Transverse colon (tissue), 4 donors: ENCODE results near the gene STX7. TPM values are rescaled to one million over a fixed set of nuclear protein-coding genes. Genes with fewer than 3 reads are reported as not detected.

ENCODE experiments used
- DNase-seq: peaks from one replicate; pipeline ENCODE4 v3.0.0-alpha.2; 2019
- H3K27ac ChIP-seq, 4 donors: fragments of 200-600 bp; sonication (generic); 2 replicates each; pipeline ENCODE4 v1.5.1; 2016 to 2018; ENCODE audit warnings: inconsistent platforms in 4 of 4
- H3K27me3 ChIP-seq: fragments of 200-600 bp; sonication (generic); 2 replicates; pipeline ENCODE4 v1.5.1; 2017; ENCODE audit warnings: inconsistent platforms
- H3K36me3 ChIP-seq, 4 donors: fragments of 200-600 bp; sonication (generic); 2 replicates each; pipeline ENCODE4 v1.5.1; 2017 to 2019; ENCODE audit warnings: inconsistent platforms in 4 of 4
- H3K4me1 ChIP-seq, 4 donors: fragments of 200-600 bp; sonication (generic); 2 replicates each; pipeline ENCODE4 v1.5.1; 2017 to 2020; ENCODE audit warnings: inconsistent platforms in 4 of 4
- H3K4me3 ChIP-seq, 4 donors: fragments of 200-600 bp; sonication (generic); 1 replicate in 1 of 4; 2 replicates in 3 of 4; pipeline versions ENCODE4 v1.5.1 to v1.6.1; 2017 to 2019; ENCODE audit warnings: inconsistent platforms in 4 of 4
- H3K9me3 ChIP-seq, 2 donors: fragments of 200-600 bp; sonication (generic); 2 replicates each; pipeline ENCODE4 v1.5.1; 2017 to 2019; ENCODE audit warnings: inconsistent platforms in 2 of 2
- EP300 ChIP-seq: sonication (generic); formaldehyde crosslinking; IDR thresholded peaks from one replicate; pipeline ENCODE4 v1.6.1; 2017; ENCODE audit warnings: antibody characterized with exemption, low read depth
- POLR2A ChIP-seq: fragments of 450-650 bp; IDR thresholded peaks from one replicate; pipeline ENCODE4 v1.6.1; 2016; ENCODE audit warnings: antibody characterized with exemption, mild to moderate bottlenecking, moderate library complexity
- POLR2AphosphoS5 ChIP-seq, 3 donors: sonication (generic); formaldehyde crosslinking; IDR thresholded peaks; one replicate each; pipeline ENCODE4 v1.6.1; 2016; ENCODE audit warnings: antibody characterized with exemption in 3 of 3
- WGBS, 2 donors: methylation state at CpG; one replicate each; pipeline ENCODE4 v1.1.5; 2018; ENCODE audit warnings: low coverage in 1 of 2; 5-methylcytosine and 5-hydroxymethylcytosine counted together
- in situ Hi-C, 4 donors: fragments of 200-750 bp; cut with MboI; loops; one replicate each; pipeline versions ENCODE4 v1.15.0 to v1.15.1; 2017; ENCODE audit warnings: low sequenced_read_pairs in 3 of 4, low pct_ligation_motif_present in 1 of 4, low pct_unique_long_range_greater_than_20kb in 1 of 4
- intact Hi-C: fragments of 100-400 bp; cut with DNase I; formaldehyde crosslinking; loops from one replicate; pipeline ENCODE4 v1.15.1; 2023; ENCODE audit warnings: low total_unique reads
- total RNA-seq, 4 donors: library from RNA; depleted of rRNA; stranded (reverse); fragments of >200 nt; gene quantifications; one replicate each; pipeline ENCODE4 v1.1.0, GENCODE V29; 2016
- TF ChIP-seq, protein P1 (sequence below), 5 experiments: fragments of 200-600 bp in 3 of 5; fragments of 450-650 bp in 2 of 5; sonication (generic) in 3 of 5; IDR thresholded peaks; 1 replicate in 2 of 5; 2 replicates in 3 of 5; pipeline ENCODE4 v1.5.1; 2016 to 2017; ENCODE audit warnings: antibody characterized with exemption in 5 of 5, inconsistent platforms in 3 of 5, mild to moderate bottlenecking in 2 of 5, moderate library complexity in 1 of 5

The STX7 gene
- total RNA-seq, 4 donors from 2014 or later, result 9.0 to 50.9 (median 40.8) TPM

- H3K36me3 ChIP-seq, result no peaks in the 10 kb centered on the region
- no peaks in the 10 kb centered on the region for H3K9me3 ChIP-seq
- no peak for DNase-seq
- intact Hi-C loops, result no loop called here
- H3K4me3 ChIP-seq, result no peak overlapping the region
- no peaks in the 10 kb centered on the region for H3K4me1 ChIP-seq
- H3K27ac ChIP-seq, result no peak overlapping the region
- WGBS, 2 donors, result 57 to 59% methylated on average over 5 to 6 of the region's 6 CpGs
- TF ChIP-seq POLR2A (no peak), EP300 (no peak), POLR2AphosphoS5 (IDR thresholded peaks at IDR 0.05) (no peak)
- TF ChIP-seq, protein P1, sequence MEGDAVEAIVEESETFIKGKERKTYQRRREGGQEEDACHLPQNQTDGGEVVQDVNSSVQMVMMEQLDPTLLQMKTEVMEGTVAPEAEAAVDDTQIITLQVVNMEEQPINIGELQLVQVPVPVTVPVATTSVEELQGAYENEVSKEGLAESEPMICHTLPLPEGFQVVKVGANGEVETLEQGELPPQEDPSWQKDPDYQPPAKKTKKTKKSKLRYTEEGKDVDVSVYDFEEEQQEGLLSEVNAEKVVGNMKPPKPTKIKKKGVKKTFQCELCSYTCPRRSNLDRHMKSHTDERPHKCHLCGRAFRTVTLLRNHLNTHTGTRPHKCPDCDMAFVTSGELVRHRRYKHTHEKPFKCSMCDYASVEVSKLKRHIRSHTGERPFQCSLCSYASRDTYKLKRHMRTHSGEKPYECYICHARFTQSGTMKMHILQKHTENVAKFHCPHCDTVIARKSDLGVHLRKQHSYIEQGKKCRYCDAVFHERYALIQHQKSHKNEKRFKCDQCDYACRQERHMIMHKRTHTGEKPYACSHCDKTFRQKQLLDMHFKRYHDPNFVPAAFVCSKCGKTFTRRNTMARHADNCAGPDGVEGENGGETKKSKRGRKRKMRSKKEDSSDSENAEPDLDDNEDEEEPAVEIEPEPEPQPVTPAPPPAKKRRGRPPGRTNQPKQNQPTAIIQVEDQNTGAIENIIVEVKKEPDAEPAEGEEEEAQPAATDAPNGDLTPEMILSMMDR (IDR thresholded peaks at IDR 0.05), result no peak
- no peaks in the 10 kb centered on the region for H3K27me3 ChIP-seq
- in situ Hi-C loops, result no loop called here
These were observed 98.6 kb downstream of the STX7 start for GRCh38 chr6:132414322-132414721.

DNA sequence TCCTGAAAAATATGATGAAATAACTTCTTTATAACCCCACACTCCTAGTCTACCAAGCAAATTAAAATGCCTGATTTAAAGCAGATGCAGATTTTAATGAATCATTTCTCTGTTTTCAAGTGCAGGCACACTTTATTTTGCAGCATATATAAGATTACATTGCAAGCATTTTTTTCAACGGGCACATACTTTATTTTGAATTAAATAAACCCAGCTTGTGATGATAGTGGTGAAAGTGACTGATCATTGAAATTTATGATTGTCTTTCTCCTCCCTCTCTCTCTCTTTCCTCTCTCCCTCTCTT is 99.5 kb downstream of the STX7 start:
- in situ Hi-C loops (no loop called here), intact Hi-C loops (no loop called here)
- Histone ChIP-seq H3K27ac (no peak overlapping the region), H3K36me3 (no peaks in the 10 kb centered on the region), H3K4me3 (no peak overlapping the region), H3K9me3 (no peaks in the 10 kb centered on the region), H3K4me1 (no peaks in the 10 kb centered on the region), H3K27me3 (no peaks in the 10 kb centered on the region)
- WGBS, 2 donors, result 22 to 49% methylated on average over 1 of the region's 1 CpG
- no peak for DNase-seq
- TF ChIP-seq POLR2A (no peak), EP300 (no peak), POLR2AphosphoS5 (IDR thresholded peaks at IDR 0.05) (no peak)
- TF ChIP-seq, protein P1 (IDR thresholded peaks at IDR 0.05), result no peak

DNA sequence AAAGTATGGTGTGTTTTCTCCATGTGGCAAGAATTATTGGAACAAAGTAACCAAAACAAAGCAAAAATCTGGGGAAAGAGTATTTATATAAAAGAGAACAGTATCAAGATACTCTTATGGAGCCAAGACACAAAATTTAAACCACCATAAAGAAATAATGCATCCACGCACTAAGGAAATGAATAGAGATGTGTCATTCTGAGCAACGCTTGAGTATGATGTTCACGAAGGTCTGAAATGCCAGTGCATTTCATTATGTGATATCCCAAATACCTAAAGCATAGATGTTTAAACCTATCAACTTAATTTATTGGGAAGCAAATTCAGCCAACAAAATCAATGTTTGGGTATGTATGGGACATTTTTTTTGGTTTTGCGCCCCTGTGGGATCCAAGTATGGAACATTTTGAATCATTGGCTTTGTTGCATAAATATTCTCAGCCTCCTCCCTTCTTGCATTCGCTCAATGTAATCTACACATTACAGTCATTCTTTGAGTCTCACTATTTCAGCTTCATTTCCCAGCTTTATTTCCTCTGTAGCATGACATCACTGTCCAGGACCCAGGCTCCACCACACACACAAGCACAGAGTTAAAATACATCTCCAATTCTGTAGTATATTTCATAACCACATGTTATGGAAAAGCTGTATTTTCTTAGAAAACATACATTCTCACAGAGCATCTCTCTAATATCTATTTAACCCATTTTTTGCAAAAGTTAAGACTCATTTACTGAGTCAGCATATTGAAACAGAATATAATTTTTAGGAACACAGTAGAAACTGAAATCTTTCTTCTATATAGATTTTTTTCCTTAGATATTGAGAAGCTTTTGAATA is 100.0 kb downstream of the STX7 start:
- WGBS, 2 donors, result 77 to 86% methylated on average over 5 of the region's 5 CpGs
- Histone ChIP-seq H3K4me1 (no peaks in the 10 kb centered on the region), H3K27ac (no peak overlapping the region), H3K36me3 (no peaks in the 10 kb centered on the region), H3K9me3 (no peaks in the 10 kb centered on the region), H3K4me3 (no peak overlapping the region), H3K27me3 (no peaks in the 10 kb centered on the region)
- in situ Hi-C loops, result no loop called here
- no peak for DNase-seq
- TF ChIP-seq POLR2AphosphoS5 (IDR thresholded peaks at IDR 0.05) (no peak), POLR2A (no peak), EP300 (no peak)
- TF ChIP-seq, protein P1 (IDR thresholded peaks at IDR 0.05), result no peak
- intact Hi-C loops, result no loop called here

- H3K36me3 ChIP-seq, result no peaks in the 10 kb centered on the region
- TF ChIP-seq POLR2A (no peak), POLR2AphosphoS5 (IDR thresholded peaks at IDR 0.05) (no peak), EP300 (no peak)
- TF ChIP-seq, protein P1 (IDR thresholded peaks at IDR 0.05), result no peak
- H3K4me1 ChIP-seq, result no peaks in the 10 kb centered on the region
- no peak overlapping the region for H3K4me3 ChIP-seq
- in situ Hi-C loops, result no loop called here
- intact Hi-C loops, result no loop called here
- no peaks in the 10 kb centered on the region for H3K9me3 ChIP-seq
- H3K27me3 ChIP-seq, result no peaks in the 10 kb centered on the region
- no peak for DNase-seq
- 87 to 92% methylated on average over 3 to 4 of the region's 4 CpGs for WGBS, 2 donors
- no peak overlapping the region for H3K27ac ChIP-seq
These were observed 101.6 kb downstream of the STX7 start for GRCh38 chr6:132411296-132411695.
